Neutrophil (primary cell): Measurements from ENCODE around the gene TENM4.

Source experiments
- H3K27ac ChIP-seq: fragments of 200-600 bp; sonication (generic); 2 replicates; pipeline ENCODE4 v1.5.1; 2016; ENCODE audit warnings: mild to moderate bottlenecking, moderate library complexity
- H3K27me3 ChIP-seq: fragments of 200-600 bp; sonication (generic); 2 replicates; pipeline ENCODE4 v1.6.0; 2016; ENCODE audit warnings: mild to moderate bottlenecking
- H3K36me3 ChIP-seq: fragments of 200-600 bp; sonication (generic); 2 replicates; pipeline ENCODE4 v1.5.1; 2017
- H3K4me1 ChIP-seq, 2 experiments: fragments of 200-600 bp in 1 of 2; sonication (generic) in 1 of 2; 1 replicate in 1 of 2; 2 replicates in 1 of 2; pipeline versions ENCODE4 v1.5.1 to v1.6.1; 2013 to 2016; ENCODE audit warnings: low read depth in 1 of 2, low read length in 1 of 2, mild to moderate bottlenecking in 1 of 2, moderate library complexity in 1 of 2; ENCODE audit not compliant: control insufficient read depth in 1 of 2, insufficient read depth in 1 of 2
- H3K4me3 ChIP-seq, 2 experiments: fragments of 200-600 bp in 1 of 2; sonication (generic) in 1 of 2; 1 replicate in 1 of 2; 2 replicates in 1 of 2; pipeline ENCODE4 v1.5.1; 2013 to 2016; ENCODE audit warnings: low read depth in 1 of 2, low read length in 1 of 2, mild to moderate bottlenecking in 1 of 2, moderate library complexity in 1 of 2
- H3K9me3 ChIP-seq: fragments of 200-600 bp; sonication (generic); 2 replicates; pipeline ENCODE4 v1.5.1; 2016
- TF ChIP-seq, protein P1 (sequence below): fragments of 200-600 bp; sonication (generic); IDR thresholded peaks from 2 replicates; pipeline ENCODE4 v1.5.1; 2016; ENCODE audit warnings: antibody characterized with exemption

The TENM4 gene

DNA sequence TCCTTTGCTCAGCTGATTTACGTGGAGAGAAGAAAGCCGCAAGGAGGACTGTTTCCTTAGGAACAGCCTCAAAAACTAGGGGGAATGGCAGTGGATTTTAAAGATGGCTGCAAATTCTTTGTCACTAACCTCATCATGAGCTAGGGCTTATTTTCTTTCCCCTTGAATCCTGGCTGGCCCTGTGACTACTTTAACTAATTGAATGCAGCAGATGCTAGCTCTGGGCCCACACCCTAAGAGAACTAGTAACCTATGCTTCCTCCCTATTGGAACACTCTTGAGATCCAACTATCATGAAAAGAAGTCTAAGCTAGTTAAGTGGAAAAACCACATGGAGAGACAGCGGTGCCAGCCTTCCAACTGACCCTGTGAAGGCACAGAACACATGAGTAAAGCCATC, 444.8 kb downstream of the TENM4 start:
- H3K27ac ChIP-seq = no peak overlapping the region
- H3K36me3 ChIP-seq = no peaks in the 10 kb centered on the region
- H3K4me1 ChIP-seq = no peaks in the 10 kb centered on the region
- peaks cover 7% of the 10 kb centered on the region for H3K27me3 ChIP-seq
- H3K4me3 ChIP-seq = no peak overlapping the region
- no peaks in the 10 kb centered on the region for H3K9me3 ChIP-seq
- TF ChIP-seq, protein P1, sequence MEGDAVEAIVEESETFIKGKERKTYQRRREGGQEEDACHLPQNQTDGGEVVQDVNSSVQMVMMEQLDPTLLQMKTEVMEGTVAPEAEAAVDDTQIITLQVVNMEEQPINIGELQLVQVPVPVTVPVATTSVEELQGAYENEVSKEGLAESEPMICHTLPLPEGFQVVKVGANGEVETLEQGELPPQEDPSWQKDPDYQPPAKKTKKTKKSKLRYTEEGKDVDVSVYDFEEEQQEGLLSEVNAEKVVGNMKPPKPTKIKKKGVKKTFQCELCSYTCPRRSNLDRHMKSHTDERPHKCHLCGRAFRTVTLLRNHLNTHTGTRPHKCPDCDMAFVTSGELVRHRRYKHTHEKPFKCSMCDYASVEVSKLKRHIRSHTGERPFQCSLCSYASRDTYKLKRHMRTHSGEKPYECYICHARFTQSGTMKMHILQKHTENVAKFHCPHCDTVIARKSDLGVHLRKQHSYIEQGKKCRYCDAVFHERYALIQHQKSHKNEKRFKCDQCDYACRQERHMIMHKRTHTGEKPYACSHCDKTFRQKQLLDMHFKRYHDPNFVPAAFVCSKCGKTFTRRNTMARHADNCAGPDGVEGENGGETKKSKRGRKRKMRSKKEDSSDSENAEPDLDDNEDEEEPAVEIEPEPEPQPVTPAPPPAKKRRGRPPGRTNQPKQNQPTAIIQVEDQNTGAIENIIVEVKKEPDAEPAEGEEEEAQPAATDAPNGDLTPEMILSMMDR = no peak

DNA sequence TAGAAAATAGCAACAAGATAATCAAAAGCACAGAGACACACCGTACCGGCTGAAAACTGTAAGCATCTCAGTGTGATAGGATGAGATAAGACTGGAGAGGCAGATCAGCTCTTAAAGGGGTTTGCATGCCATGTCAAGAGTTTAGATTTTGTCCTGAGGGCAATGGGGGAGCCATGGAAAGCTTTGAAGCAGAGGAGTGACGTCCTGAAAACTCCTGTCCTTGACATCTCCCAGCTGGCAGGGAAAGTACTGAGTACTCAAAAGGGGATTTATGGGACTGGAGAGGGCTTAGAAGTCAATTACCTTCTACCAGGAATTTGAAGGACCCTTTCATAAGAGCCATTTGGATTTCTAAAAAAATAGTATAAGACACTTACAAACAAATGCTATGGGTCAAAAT, 445.7 kb downstream of the TENM4 start:
- peaks cover 7% of the 10 kb centered on the region for H3K27me3 ChIP-seq
- no peaks in the 10 kb centered on the region for H3K9me3 ChIP-seq
- H3K4me1 ChIP-seq = no peaks in the 10 kb centered on the region
- no peak overlapping the region for H3K4me3 ChIP-seq
- TF ChIP-seq, protein P1 = no peak
- no peak overlapping the region for H3K27ac ChIP-seq
- no peaks in the 10 kb centered on the region for H3K36me3 ChIP-seq

DNA sequence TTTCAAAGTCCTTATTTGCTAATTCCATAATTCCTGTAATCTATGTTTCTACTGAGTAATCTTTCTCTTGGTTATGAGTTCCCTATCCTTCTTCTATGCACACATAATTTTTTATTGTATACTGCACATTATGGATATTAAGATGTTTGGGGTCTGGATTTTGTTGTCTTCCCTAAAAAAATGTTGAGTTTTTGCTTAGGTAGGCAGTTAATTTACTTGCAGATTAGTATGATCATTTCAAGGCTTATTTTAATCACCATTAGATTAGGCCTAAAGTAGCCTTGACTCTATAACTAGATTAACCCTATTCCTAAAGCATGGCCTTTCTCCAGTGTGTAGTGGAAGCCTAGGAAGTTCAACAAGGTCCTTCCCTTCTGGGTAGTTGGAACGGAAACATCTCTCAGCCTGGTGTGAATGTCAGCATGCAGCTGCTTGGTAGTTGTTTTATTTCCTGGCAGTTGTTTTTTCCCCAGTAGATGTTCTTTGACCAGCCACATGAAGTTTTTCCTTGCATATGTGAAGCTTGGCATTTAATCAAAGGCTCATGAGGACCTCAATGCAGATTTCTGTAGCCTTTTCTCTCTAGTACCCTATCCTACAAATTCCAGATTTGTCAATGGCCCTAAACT, 446.9 kb downstream of the TENM4 start:
- TF ChIP-seq, protein P1 = no peak
- Histone ChIP-seq H3K4me1 (no peaks in the 10 kb centered on the region), H3K4me3 (no peak overlapping the region), H3K9me3 (no peaks in the 10 kb centered on the region), H3K27ac (no peak overlapping the region), H3K27me3 (peaks cover 7% of the 10 kb centered on the region), H3K36me3 (no peaks in the 10 kb centered on the region)

GRCh38 chr11:78991681-78992080, 449.1 kb downstream of the TENM4 start:
- Histone ChIP-seq H3K4me1 (no peaks in the 10 kb centered on the region), H3K9me3 (no peaks in the 10 kb centered on the region), H3K36me3 (no peaks in the 10 kb centered on the region), H3K27me3 (peaks cover 7% of the 10 kb centered on the region), H3K27ac (no peak overlapping the region), H3K4me3 (no peak overlapping the region)
- TF ChIP-seq, protein P1 = no peak

GRCh38 chr11:78990261-78990660, 450.6 kb downstream of the TENM4 start:
- Histone ChIP-seq H3K27ac (no peak overlapping the region), H3K4me1 (no peaks in the 10 kb centered on the region), H3K27me3 (peaks cover 7% of the 10 kb centered on the region), H3K36me3 (no peaks in the 10 kb centered on the region), H3K9me3 (no peaks in the 10 kb centered on the region), H3K4me3 (no peak overlapping the region)
- TF ChIP-seq, protein P1 = no peak
